Urinary bladder (tissue), 4 donors: ENCODE results near the gene ZFP91. TPM values are rescaled to one million over a fixed set of nuclear protein-coding genes. Genes with fewer than 3 reads are reported as not detected.

ENCODE experiments used
- DNase-seq: peaks from one replicate; pipeline ENCODE4 v3.0.0-alpha.2; 2015; ENCODE audit errors: extremely low spot score
- H3K27ac ChIP-seq: one replicate; pipeline ENCODE4 v1.5.1; 2013; ENCODE audit warnings: low read depth, mild to moderate bottlenecking, moderate library complexity
- H3K36me3 ChIP-seq: one replicate; pipeline ENCODE4 v1.6.1; 2013; ENCODE audit warnings: mild to moderate bottlenecking, moderate library complexity; ENCODE audit not compliant: insufficient read depth
- H3K4me1 ChIP-seq: one replicate; pipeline ENCODE4 v1.6.1; 2013; ENCODE audit warnings: mild to moderate bottlenecking, moderate library complexity; ENCODE audit not compliant: insufficient read depth
- H3K4me3 ChIP-seq: one replicate; pipeline ENCODE4 v1.5.1; 2013; ENCODE audit warnings: low read depth, low read length
- WGBS: extraction: QIAGEN DNeasy Blood & Tissue Kit; methylation state at CpG from one replicate; pipeline ENCODE4 v1.1.7; 2013; 5-methylcytosine and 5-hydroxymethylcytosine counted together
- polyA plus RNA-seq: library from polyadenylated mRNA; stranded (reverse); fragments of 200-250 nt; gene quantifications from one replicate; pipeline ENCODE4 v1.2.3, GENCODE V29; 2013
- total RNA-seq: library from RNA; depleted of rRNA; stranded (reverse); fragments of >200 nt; gene quantifications from one replicate; pipeline ENCODE4 v1.2.3, GENCODE V29; 2014
- donor health status: healthy with polysubstance abuse.
- donor health status: healthy.

The ZFP91 gene
- total and polyA plus RNA-seq, 2 donors: 37.9 to 54.0 TPM

- no peaks in the 10 kb centered on the region for H3K36me3 ChIP-seq
- no peak overlapping the region for H3K4me3 ChIP-seq
- H3K4me1 ChIP-seq: no peaks in the 10 kb centered on the region
- DNase-seq: no peak
- 67% methylated on average over 1 of the region's 1 CpG for WGBS
- no peak overlapping the region for H3K27ac ChIP-seq
Measured at GRCh38 chr11:58647866-58648265, 69.0 kb downstream of the ZFP91 start.

- H3K27ac ChIP-seq: no peak overlapping the region
- no peak for DNase-seq
- H3K4me1 ChIP-seq: no peaks in the 10 kb centered on the region
- H3K36me3 ChIP-seq: no peaks in the 10 kb centered on the region
- no peak overlapping the region for H3K4me3 ChIP-seq
Measured at GRCh38 chr11:58649623-58650022, 70.8 kb downstream of the ZFP91 start.

GRCh38 chr11:58650496-58650895 lies 71.6 kb downstream of the ZFP91 start:
- no peak overlapping the region for H3K27ac ChIP-seq
- H3K4me3 ChIP-seq: no peak overlapping the region
- no peaks in the 10 kb centered on the region for H3K36me3 ChIP-seq
- no peak for DNase-seq
- no peaks in the 10 kb centered on the region for H3K4me1 ChIP-seq
- 47% methylated on average over 1 of the region's 1 CpG for whole genome bisulfite sequencing

- Histone ChIP-seq H3K4me1 (no peaks in the 10 kb centered on the region), H3K36me3 (no peaks in the 10 kb centered on the region), H3K4me3 (no peak overlapping the region), H3K27ac (no peak overlapping the region)
- DNase-seq: no peak
- whole genome bisulfite sequencing: 79% methylated on average over 2 of the region's 2 CpGs
Measured at GRCh38 chr11:58652726-58653280, 73.9 kb downstream of the ZFP91 start.

DNA sequence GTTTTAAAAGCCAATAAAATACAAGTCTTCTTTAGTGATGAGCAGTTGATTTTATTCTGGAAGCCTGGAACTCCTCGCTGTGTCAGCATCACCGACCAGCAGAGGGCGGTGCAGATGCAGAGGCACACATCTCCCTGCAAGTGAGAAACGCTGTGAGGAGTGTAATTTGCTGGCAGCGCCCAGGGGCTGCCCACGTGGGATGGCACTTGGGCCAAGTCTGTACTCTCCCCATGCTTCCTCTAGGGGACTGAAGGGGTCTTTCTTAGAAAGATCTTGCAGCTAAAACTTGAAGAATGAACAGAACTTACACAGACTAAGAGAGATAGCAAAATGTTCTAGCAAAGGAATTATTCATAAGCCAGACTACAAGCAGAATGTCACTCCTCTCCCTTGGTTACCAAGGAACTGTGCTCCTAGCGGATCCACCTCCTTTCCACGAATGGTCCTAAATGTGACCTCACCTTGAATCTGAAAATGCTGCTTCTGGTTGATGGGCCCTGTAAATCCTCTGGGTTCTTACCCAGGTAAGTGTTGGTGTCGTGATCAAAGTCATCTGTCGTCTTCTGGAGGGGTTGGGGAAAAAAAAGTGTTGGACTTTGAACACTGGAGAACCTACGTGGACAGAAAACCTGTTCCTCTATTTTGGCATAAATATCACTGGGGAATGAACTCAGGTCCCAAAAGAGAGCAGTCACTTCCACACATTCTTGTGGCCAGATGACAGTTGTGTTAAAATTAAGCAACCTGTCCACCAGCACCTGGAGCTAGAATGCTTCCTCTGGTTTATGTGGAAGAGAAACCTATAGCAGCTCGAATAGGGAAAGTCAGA lies 75.4 kb downstream of the ZFP91 start:
- no peak overlapping the region for H3K27ac ChIP-seq
- H3K4me3 ChIP-seq: no peak overlapping the region
- WGBS: 31% methylated on average over 12 of the region's 12 CpGs
- H3K36me3 ChIP-seq: no peaks in the 10 kb centered on the region
- peak; percentile 26 for DNase-seq
- no peaks in the 10 kb centered on the region for H3K4me1 ChIP-seq

GRCh38 chr11:58654908-58655296 lies 76.0 kb downstream of the ZFP91 start:
- DNase-seq: no peak
- Histone ChIP-seq H3K4me1 (no peaks in the 10 kb centered on the region), H3K36me3 (no peaks in the 10 kb centered on the region), H3K4me3 (no peak overlapping the region), H3K27ac (no peak overlapping the region)
- 94% methylated on average over 1 of the region's 1 CpG for WGBS

- H3K4me3 ChIP-seq: no peak overlapping the region
- 93% methylated on average over 2 of the region's 2 CpGs for WGBS
- no peak for DNase-seq
- H3K27ac ChIP-seq: no peak overlapping the region
- no peaks in the 10 kb centered on the region for H3K36me3 ChIP-seq
- H3K4me1 ChIP-seq: no peaks in the 10 kb centered on the region
Measured at GRCh38 chr11:58656348-58656747, 77.5 kb downstream of the ZFP91 start.

- 66% methylated on average over 3 of the region's 3 CpGs for WGBS
Measured at GRCh38 chr11:58658623-58659022, 79.8 kb downstream of the ZFP91 start.

GRCh38 chr11:58659404-58659803 lies 80.5 kb downstream of the ZFP91 start:
- no peak overlapping the region for H3K4me3 ChIP-seq
- WGBS: 48% methylated on average over 2 of the region's 2 CpGs
- H3K4me1 ChIP-seq: no peaks in the 10 kb centered on the region
- no peak for DNase-seq
- H3K36me3 ChIP-seq: no peaks in the 10 kb centered on the region
- no peak overlapping the region for H3K27ac ChIP-seq

More at GRCh38 chr11:58658623-58659022, 79.8 kb downstream of the ZFP91 start:
- DNase-seq: no peak
- Histone ChIP-seq H3K4me3 (no peak overlapping the region), H3K27ac (no peak overlapping the region), H3K4me1 (no peaks in the 10 kb centered on the region), H3K36me3 (no peaks in the 10 kb centered on the region)

GRCh38 chr11:58659910-58660570 lies 81.2 kb downstream of the ZFP91 start:
- WGBS: 71% methylated on average over 5 of the region's 5 CpGs
- Histone ChIP-seq H3K36me3 (no peaks in the 10 kb centered on the region), H3K4me1 (no peaks in the 10 kb centered on the region), H3K27ac (no peak overlapping the region), H3K4me3 (no peak overlapping the region)
- DNase-seq: no peak

Other genes starting within 250 kb of the ZFP91 start
- not detected for gene OR5B17, start 220.0 kb upstream of the ZFP91 start, total RNA-seq
- not detected for gene OR5B17, start 220.0 kb upstream of the ZFP91 start, polyA plus RNA-seq
- not detected for gene OR5B3, start 172.2 kb upstream of the ZFP91 start, total RNA-seq
- gene OR5B3, start 172.2 kb upstream of the ZFP91 start, polyA plus RNA-seq: not detected
- gene OR5B2, start 150.9 kb upstream of the ZFP91 start, total RNA-seq: not detected
- not detected for gene OR5B2, start 150.9 kb upstream of the ZFP91 start, polyA plus RNA-seq
- 0.69 TPM for gene OR5B12, start 136.8 kb upstream of the ZFP91 start, total RNA-seq
- gene OR5B12, start 136.8 kb upstream of the ZFP91 start, polyA plus RNA-seq: not detected
- gene OR5B21, start 71.0 kb upstream of the ZFP91 start, total RNA-seq: not detected
- not detected for gene OR5B21, start 71.0 kb upstream of the ZFP91 start, polyA plus RNA-seq
- gene LPXN, start 3.2 kb upstream of the ZFP91 start, total RNA-seq: 5.3 TPM
- gene LPXN, start 3.2 kb upstream of the ZFP91 start, polyA plus RNA-seq: 7.9 TPM
- gene CNTF, start 43.6 kb downstream of the ZFP91 start, total RNA-seq: 1.3 TPM
- 0.41 TPM for gene CNTF, start 43.6 kb downstream of the ZFP91 start, polyA plus RNA-seq
- not detected for gene GLYAT, start 152.9 kb downstream of the ZFP91 start, total RNA-seq
- gene GLYAT, start 152.9 kb downstream of the ZFP91 start, polyA plus RNA-seq: 0.05 TPM